Colon (tissue), 2 donors: ENCODE measurements around the gene PPIP5K1.

ENCODE experiments used
- FAIRE-seq: peaks from 2 replicates; lab custom pipeline; 2012; peaks lifted over from hg19 to GRCh38; lab: Jason Lieb, UNC
- donor health status: control.
- donor health status: control.

PPIP5K1 gene

GRCh38 chr15:43517354-43518196, 72.4 kb downstream of the PPIP5K1 start, which contains the start of gene MAP1A:
MAP1A (plus strand) TSS chr15:43517608; CDS start chr15:43521474, 3,866 bp downstream.
- no peak for FAIRE-seq

GRCh38 chr15:43516801-43517353, 73.1 kb downstream of the PPIP5K1 start:
- no peak for FAIRE-seq

- no peak for FAIRE-seq
Observed at GRCh38 chr15:43516185-43516584, 73.8 kb downstream of the PPIP5K1 start.

GRCh38 chr15:43515741-43516140, 74.3 kb downstream of the PPIP5K1 start:
- FAIRE-seq: no peak

- FAIRE-seq: no peak
Observed at GRCh38 chr15:43514241-43515057, 75.6 kb downstream of the PPIP5K1 start.

- no peak for FAIRE-seq
Observed at GRCh38 chr15:43513550-43513949, 76.5 kb downstream of the PPIP5K1 start.

- FAIRE-seq: no peak
Observed at GRCh38 chr15:43511012-43511885, 78.8 kb downstream of the PPIP5K1 start.

GRCh38 chr15:43510200-43511011, 79.6 kb downstream of the PPIP5K1 start:
- FAIRE-seq: no peak

- no peak for FAIRE-seq
Observed at GRCh38 chr15:43509660-43510199, 80.3 kb downstream of the PPIP5K1 start.

- FAIRE-seq: no peak
Observed at GRCh38 chr15:43508991-43509659, 80.9 kb downstream of the PPIP5K1 start.

- FAIRE-seq: no peak
Observed at GRCh38 chr15:43508421-43508820, 81.6 kb downstream of the PPIP5K1 start.

GRCh38 chr15:43505738-43506137, 84.3 kb downstream of the PPIP5K1 start:
- FAIRE-seq: no peak

- no peak for FAIRE-seq
Observed at GRCh38 chr15:43499635-43500034, 90.4 kb downstream of the PPIP5K1 start.

- no peak for FAIRE-seq
Observed at GRCh38 chr15:43498990-43499389, 91.0 kb downstream of the PPIP5K1 start.

GRCh38 chr15:43493703-43494472, 96.1 kb downstream of the PPIP5K1 start:
- no peak for FAIRE-seq

GRCh38 chr15:43492673-43493601, 97.1 kb downstream of the PPIP5K1 start, which contains the start of gene TP53BP1:
TP53BP1 (minus strand) TSS chr15:43493156; CDS start chr15:43493043, 113 bp downstream.
- no peak for FAIRE-seq

GRCh38 chr15:43492266-43492665, 97.7 kb downstream of the PPIP5K1 start:
- FAIRE-seq: no peak

GRCh38 chr15:43489191-43489590, 100.8 kb downstream of the PPIP5K1 start:
- FAIRE-seq: no peak
